ENCODE measurements around the gene MKS1.

Gene MKS1

DNA sequence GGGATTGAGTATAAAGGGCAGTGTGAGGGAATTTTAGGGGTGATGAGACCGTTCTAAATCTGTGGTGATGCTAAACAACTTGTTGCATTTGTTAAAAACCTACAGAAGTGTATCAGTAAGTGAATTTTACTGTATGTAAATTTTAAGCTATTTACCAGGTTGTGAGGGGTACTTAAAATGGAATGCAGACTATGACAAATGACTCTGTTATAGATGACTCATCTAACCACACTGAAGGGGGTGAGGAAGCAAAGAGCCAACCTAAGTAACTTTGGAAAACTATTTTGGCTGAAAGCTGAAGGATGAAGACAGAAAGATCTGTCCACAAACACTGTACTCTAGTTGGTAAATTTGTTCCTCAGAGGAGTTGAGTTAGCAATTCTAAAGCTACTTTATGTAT, 5.3 kb upstream of the MKS1 start:
- peak; percentile 50 for DNase-seq (ENCODE audit: low read depth)
- no peak for TF ChIP-seq CTCF (conservative IDR thresholded peaks at IDR 0.05; ENCODE audit: low read depth, low read length)
- no peak overlapping the region for H3K4me3 ChIP-seq (ENCODE audit: low read depth, low read length)

- no peak for TF ChIP-seq CTCF (conservative IDR thresholded peaks at IDR 0.05; ENCODE audit: low read depth, low read length)
- DNase-seq (ENCODE audit: low read depth): no peak
- H3K4me3 ChIP-seq (ENCODE audit: low read depth, low read length): no peak overlapping the region
Measured at GRCh38 chr17:58219789-58220183, 731 bp upstream of the MKS1 start.

DNA sequence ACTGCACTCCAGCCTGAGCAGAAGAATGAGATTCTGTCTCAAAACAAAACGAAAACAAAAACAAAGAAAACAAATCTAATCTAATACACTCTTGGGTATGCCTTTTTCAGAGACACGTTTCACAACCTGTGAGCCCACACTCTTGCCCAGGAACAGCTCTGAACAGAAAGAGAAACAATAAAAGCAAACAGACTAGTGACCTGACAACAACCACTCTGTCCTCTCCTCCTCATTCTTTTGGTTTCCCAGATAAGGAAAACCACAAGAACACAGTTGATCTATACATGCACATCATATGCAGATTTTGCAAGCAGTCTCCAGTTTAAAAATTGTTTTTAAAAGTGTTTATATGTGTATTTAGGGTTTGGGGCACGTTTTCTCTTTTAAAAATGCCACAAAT, 1.3 kb downstream of the MKS1 start:
- no peak for DNase-seq (ENCODE audit: low read depth)
- TF ChIP-seq CTCF (conservative IDR thresholded peaks at IDR 0.05; ENCODE audit: low read depth, low read length): no peak
- H3K4me3 ChIP-seq (ENCODE audit: low read depth, low read length): no peak overlapping the region

- H3K4me3 ChIP-seq (ENCODE audit: low read depth, low read length): no peak overlapping the region
- no peak for DNase-seq (ENCODE audit: low read depth)
- no peak for TF ChIP-seq CTCF (conservative IDR thresholded peaks at IDR 0.05; ENCODE audit: low read depth, low read length)
Measured at GRCh38 chr17:58215685-58216084, 3.4 kb downstream of the MKS1 start.

DNA sequence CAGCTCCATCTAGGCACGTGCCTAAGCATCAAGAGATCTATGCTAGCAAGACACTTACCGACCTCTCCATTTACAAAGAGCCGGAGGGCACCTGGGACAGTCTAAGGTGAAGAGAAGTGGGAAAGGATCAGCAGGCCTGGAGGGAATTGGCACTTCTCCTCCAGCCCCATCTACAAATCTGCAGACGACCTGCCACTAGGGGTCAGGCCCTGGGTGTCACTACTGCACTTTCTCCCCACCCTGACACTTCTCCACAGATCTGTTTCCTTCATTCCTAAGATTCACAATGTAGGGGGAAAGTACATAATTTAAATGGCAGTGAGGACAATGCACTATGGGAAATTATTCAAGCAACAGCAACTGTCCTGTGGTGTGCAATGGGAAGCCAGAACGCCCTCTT, 8.1 kb downstream of the MKS1 start:
- no peak for DNase-seq (ENCODE audit: low read depth)
- TF ChIP-seq CTCF (conservative IDR thresholded peaks at IDR 0.05; ENCODE audit: low read depth, low read length): no peak
- H3K4me3 ChIP-seq (ENCODE audit: low read depth, low read length): no peak overlapping the region

GRCh38 chr17:58208344-58208743, 10.7 kb downstream of the MKS1 start:
- DNase-seq (ENCODE audit: low read depth): no peak
- no peak for TF ChIP-seq CTCF (conservative IDR thresholded peaks at IDR 0.05; ENCODE audit: low read depth, low read length)
- no peak overlapping the region for H3K4me3 ChIP-seq (ENCODE audit: low read depth, low read length)

DNA sequence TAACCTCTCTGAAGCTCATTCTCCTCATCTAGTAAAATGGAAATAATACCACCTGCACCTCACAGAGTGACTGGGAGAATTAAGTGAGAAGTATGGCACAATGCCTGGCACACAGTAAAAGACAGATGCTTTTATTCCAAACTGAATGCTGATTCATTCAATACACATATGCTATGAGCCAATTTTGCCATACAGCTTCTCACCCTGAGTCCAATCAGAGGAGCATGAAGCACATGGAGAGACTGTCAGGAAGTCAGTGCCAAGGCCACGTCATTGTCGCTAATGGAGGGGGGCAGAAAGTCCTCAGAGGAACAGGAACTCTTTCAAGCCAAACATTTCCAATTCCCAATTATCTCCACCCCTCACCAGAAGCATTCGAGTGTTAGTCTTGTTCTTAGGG, 11.6 kb downstream of the MKS1 start:
- H3K4me3 ChIP-seq (ENCODE audit: low read depth, low read length): no peak overlapping the region
- no peak for DNase-seq (ENCODE audit: low read depth)
- no peak for TF ChIP-seq CTCF (conservative IDR thresholded peaks at IDR 0.05; ENCODE audit: low read depth, low read length)
